Measurements from ENCODE around the gene TMEM270.
"Not testable (repeated sequence)": the region's sequence is repeated elsewhere in the genome, so short reads cannot be mapped to it uniquely, and the experiment has no call there.

Gene TMEM270

GRCh38 chr7:73832806-73833205 is 28.2 kb upstream of the TMEM270 start:
- no peak for DNase-seq (ENCODE audit: low read depth)

GRCh38 chr7:73833251-73833919 is 27.6 kb upstream of the TMEM270 start:
- DNase-seq (ENCODE audit: low read depth): no peak

GRCh38 chr7:73834626-73835191 is 26.2 kb upstream of the TMEM270 start:
- no peak for DNase-seq (ENCODE audit: low read depth)

- DNase-seq (ENCODE audit: low read depth): not testable (repeated sequence)
Observed at GRCh38 chr7:73837167-73837566, 23.8 kb upstream of the TMEM270 start.

DNA sequence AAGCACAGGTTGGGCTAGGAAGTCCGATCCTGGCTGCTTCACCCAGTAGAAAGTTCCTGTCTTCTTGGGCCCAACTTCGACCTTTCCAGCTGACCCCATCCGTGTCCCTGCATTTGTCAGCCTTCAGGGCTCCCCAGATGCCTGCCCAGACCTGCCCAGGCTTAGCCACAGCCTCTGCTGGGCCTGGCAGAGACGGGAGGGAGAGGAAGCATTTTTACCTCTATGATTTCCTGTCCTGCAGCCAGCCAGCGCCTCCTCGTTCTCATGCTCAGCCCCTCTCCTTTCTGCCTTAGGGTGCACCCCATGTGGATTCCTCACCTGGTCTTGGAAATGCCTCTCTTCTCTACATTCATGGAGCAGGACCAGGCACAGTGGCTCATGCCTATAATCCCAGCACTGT is 22.3 kb upstream of the TMEM270 start:
- no peak for DNase-seq (ENCODE audit: low read depth)

DNA sequence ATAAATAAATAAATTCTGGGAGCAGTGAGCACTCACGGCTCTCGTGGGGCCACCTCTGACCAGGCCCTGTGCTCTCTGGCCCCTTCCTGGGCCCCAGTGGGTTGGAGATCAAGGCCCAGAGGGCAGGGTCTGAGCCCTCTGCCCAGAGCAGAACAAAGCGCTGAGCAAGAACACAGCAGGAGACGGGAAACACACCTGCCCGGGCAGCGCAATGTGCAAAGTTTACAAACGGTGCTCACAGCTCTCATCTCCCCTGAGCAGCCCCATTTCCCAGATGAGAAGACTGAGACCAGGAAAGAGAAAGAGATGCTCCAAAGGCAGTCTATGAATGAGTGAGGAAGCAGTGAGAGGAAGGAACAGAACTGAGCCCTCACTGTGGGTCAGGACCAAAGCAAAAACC is 21.7 kb upstream of the TMEM270 start:
- no peak for DNase-seq (ENCODE audit: low read depth)

GRCh38 chr7:73839743-73840714 is 20.9 kb upstream of the TMEM270 start:
- DNase-seq (ENCODE audit: low read depth): no peak

GRCh38 chr7:73840715-73841379 is 20.1 kb upstream of the TMEM270 start:
- DNase-seq (ENCODE audit: low read depth): no peak

- DNase-seq (ENCODE audit: low read depth): no peak
Observed at GRCh38 chr7:73841689-73842066, 19.3 kb upstream of the TMEM270 start.

GRCh38 chr7:73842067-73842976 is 18.6 kb upstream of the TMEM270 start, which contains the start of gene METTL27:
Gene METTL27 (minus strand): TSS chr7:73842516. CDS start chr7:73842140, 376 bp downstream.
- peak; percentile 85 for DNase-seq (ENCODE audit: low read depth)

DNA sequence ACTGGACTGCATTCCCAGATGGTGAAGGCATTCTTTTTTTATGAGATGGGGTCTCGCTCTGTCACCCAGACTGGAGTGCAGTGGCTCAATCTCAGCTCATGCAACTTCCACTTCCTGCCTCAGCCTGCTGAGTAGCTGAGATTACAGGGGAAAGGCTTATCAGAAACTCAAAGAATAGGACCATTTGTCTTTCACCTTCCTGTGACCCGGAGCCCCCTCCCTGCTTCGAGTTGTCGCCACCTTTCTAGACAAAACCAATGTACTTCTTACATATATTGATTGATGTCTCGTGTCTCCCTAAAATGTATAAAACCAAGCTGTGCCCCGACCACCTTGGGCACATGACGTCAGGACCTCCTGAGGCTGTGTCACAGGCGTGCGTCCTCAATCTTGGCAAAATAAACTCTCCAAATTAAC is 16.8 kb upstream of the TMEM270 start:
- DNase-seq (ENCODE audit: low read depth): no peak

GRCh38 chr7:73844848-73845460 is 16.0 kb upstream of the TMEM270 start:
- DNase-seq (ENCODE audit: low read depth): no peak

DNA sequence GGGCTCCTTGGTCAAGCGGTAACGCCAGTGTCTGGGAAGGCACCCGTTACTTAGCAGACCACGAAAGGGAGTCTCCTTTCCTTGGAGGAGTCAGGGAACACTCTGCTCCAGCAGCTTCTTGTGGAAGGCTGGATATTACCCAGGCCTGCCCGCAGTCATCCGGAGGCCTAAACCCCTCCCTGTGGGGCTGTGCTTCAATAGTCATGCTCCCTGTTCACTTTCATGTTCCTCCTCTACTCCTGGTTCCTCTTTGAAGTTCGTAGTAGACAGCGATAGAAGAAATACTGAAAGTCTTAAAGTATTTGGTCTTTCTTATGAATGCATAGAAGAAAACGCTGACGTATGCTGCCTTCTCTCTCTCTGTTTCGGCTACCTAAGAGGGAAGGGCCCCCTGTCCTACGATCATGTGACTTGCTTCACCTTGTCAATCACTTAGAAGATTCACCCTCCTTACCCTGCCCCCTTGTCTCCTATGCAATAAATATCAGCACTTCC is 15.2 kb upstream of the TMEM270 start:
- DNase-seq (ENCODE audit: low read depth): not testable (repeated sequence)

DNA sequence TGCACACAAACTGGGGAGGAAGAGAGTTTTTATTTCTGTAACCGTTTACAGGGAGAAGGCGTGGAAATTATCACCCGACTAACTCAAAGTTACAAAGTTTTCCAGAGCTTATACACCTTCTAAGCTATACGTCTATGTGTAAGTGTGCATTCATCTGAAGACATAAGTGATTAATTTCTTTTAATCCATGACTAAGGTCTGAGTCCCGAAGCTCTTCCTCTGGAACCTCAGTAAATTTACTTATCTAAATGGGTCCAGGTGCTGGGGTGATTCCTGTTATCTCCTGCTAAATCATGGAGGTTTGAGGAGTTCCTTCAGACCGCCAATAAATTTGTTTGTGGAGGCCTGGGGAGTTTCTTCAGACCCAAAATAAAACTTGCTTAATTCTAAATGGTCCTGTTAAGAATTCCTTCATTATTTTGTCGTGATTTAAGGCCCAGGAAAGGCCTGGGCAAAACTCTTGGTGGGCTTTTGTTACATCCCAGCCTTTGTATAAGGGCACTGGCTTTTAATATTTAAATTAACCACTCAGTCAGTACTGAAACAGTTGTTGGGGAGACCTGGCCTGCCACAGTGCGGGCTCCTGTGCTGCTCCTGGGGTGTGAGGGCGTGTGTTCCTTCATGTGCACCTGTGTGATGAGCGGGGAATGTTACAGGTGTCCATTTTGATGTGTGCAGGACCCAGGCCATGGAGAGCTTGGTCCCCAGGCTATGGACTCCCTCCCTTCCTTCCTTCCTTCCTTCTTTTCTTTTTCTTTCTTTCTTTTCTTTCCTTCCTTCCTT is 12.8 kb upstream of the TMEM270 start:
- no peak for DNase-seq (ENCODE audit: low read depth)

- no peak for DNase-seq (ENCODE audit: low read depth)
Observed at GRCh38 chr7:73850781-73851207, 10.2 kb upstream of the TMEM270 start.

DNA sequence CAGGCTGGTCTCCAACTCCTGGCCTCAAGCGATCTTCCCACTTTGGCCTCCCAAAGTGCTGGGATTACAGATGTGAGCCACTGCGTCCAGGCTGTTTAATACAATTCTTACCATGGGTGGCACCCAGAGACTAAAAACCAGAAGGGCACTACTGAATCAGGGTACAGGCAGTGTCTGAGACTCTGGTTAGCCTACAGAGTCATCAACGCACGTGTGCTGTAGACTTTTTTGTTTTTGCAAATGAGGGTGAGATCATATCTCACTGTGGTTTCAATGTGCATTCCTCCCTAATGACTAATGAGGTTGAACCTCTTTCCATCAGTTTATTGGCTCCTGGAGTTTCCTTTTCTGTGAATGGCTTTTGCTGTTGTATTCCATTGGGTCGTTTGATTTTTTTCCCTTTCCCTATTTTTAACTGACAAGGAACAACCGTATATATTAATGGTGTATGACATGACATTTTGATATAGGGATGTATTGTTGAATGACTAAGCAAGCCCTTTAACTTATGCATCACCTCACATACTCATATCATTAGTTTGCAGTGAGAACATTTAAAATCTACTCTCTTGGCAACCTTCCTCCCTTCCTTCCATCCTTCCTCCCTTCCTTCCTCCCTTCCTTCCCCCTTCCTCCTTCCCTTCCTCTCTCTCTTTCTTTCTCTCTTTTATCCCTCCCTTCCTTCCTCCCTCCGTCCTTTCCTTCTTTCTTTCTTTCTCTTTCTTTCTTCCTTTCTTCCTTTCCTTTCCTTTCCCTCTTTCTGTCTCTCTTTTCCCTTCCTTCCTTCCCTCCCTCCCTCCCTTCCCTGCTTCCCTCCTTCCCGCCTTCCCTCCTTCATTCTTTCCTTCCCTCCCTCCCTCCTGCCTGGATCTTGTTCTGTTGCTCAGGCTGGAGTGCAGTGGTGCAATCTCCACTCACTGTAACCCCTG is 9.3 kb upstream of the TMEM270 start:
- DNase-seq (ENCODE audit: low read depth): no peak

- no peak for DNase-seq (ENCODE audit: low read depth)
Observed at GRCh38 chr7:73852500-73852899, 8.5 kb upstream of the TMEM270 start.

DNA sequence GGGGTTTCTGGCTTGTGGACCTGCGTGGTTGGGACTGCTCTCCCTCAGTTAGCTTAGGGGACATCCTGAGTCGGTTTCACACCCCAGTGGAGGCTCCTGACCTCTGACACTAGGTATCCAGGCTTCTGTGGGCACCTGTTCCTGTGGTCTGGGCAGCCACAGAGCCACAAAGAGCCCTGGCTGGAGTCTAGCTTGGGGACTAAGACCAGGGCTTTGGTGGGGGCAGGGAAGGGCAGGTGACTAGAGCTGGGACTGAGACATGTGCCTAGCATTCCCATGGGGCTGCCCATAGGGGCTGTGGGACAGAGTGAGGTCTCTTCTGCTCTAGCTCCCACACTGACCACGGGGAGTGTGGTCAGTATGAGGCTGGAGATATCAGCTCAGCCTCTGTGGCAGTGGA is 4.0 kb upstream of the TMEM270 start:
- no peak for DNase-seq (ENCODE audit: low read depth)

GRCh38 chr7:73858807-73859206 is 2.2 kb upstream of the TMEM270 start:
- DNase-seq (ENCODE audit: low read depth): no peak

All from stimulated activated CD4-positive, alpha-beta T cell treated with anti-CD3 and anti-CD28 coated beads, Interleukin-2, amount 100 ng/mL, for 4 hours (primary cell).